WTC11 (cell line): ENCODE measurements around the gene MARVELD1. TPM values are rescaled to one million over a fixed set of nuclear protein-coding genes. Genes with fewer than 3 reads are reported as not detected.

Experiments
- ARID4B ChIP-seq: sonication (generic); formaldehyde crosslinking; IDR thresholded peaks from 2 replicates; pipeline ENCODE4 v1.8.0; 2023; ENCODE audit warnings: missing genetic modification reagents, mild to moderate bottlenecking, borderline replicate concordance
- CREB1 ChIP-seq: sonication (generic); formaldehyde crosslinking; IDR thresholded peaks from 2 replicates; pipeline ENCODE4 v1.8.0; 2023; ENCODE audit warnings: mild to moderate bottlenecking, missing genetic modification reagents
- CTCF ChIP-seq: fragments of 200-600 bp; IDR thresholded peaks from 2 replicates; pipeline ENCODE4 v1.8.0; 2022; ENCODE audit warnings: antibody characterized with exemption
- E2F1 ChIP-seq: sonication (generic); formaldehyde crosslinking; IDR thresholded peaks from 2 replicates; pipeline ENCODE4 v1.8.0; 2022; ENCODE audit warnings: mild to moderate bottlenecking, missing genetic modification reagents
- E2F4 ChIP-seq: sonication (generic); formaldehyde crosslinking; IDR thresholded peaks from 2 replicates; pipeline ENCODE4 v1.8.1; 2022; ENCODE audit warnings: low read depth, mild to moderate bottlenecking, moderate library complexity, missing genetic modification reagents, borderline replicate concordance
- FOXK1 ChIP-seq: sonication (generic); formaldehyde crosslinking; IDR thresholded peaks from 2 replicates; pipeline ENCODE4 v1.8.0; 2022; ENCODE audit warnings: mild to moderate bottlenecking, moderate library complexity, missing genetic modification reagents
- GRHL2 ChIP-seq: fragments of 250-450 bp; sonication (Bioruptor Pico); IDR thresholded peaks from 2 replicates; pipeline ENCODE4 v1.8.0; 2022; ENCODE audit warnings: mild to moderate bottlenecking, moderate library complexity; ENCODE audit not compliant: insufficient replicate concordance, severe bottlenecking
- MYBL2 ChIP-seq: sonication (generic); formaldehyde crosslinking; IDR thresholded peaks from 2 replicates; pipeline ENCODE4 v1.8.1; 2023; ENCODE audit warnings: mild to moderate bottlenecking, moderate library complexity, missing genetic modification reagents
- NFATC4 ChIP-seq: fragments of 250-450 bp; sonication (Bioruptor Pico); IDR thresholded peaks from 2 replicates; pipeline ENCODE4 v1.9.0; 2021; ENCODE audit warnings: mild to moderate bottlenecking
- NR1H2 ChIP-seq: sonication (generic); formaldehyde crosslinking; IDR thresholded peaks from 2 replicates; pipeline ENCODE4 v1.9.0; 2021; ENCODE audit warnings: mild to moderate bottlenecking, moderate library complexity, missing genetic modification reagents
- OVOL2 ChIP-seq: fragments of 250-450 bp; sonication (Bioruptor Pico); IDR thresholded peaks from 2 replicates; pipeline ENCODE4 v1.9.0; 2021; ENCODE audit warnings: mild to moderate bottlenecking, borderline replicate concordance
- PREB ChIP-seq: sonication (generic); formaldehyde crosslinking; IDR thresholded peaks from 2 replicates; pipeline ENCODE4 v1.8.1; 2022; ENCODE audit warnings: mild to moderate bottlenecking, missing genetic modification reagents, moderate library complexity, borderline replicate concordance
- TP53 ChIP-seq: sonication (generic); formaldehyde crosslinking; IDR thresholded peaks from 2 replicates; pipeline ENCODE4 v1.8.1; 2023; ENCODE audit warnings: mild to moderate bottlenecking, missing genetic modification reagents
- ZNF219 ChIP-seq: sonication (generic); formaldehyde crosslinking; IDR thresholded peaks from 2 replicates; pipeline ENCODE4 v1.8.0; 2023; ENCODE audit warnings: missing genetic modification reagents, mild to moderate bottlenecking, borderline replicate concordance
- total RNA-seq: library from RNA; stranded (reverse); gene quantifications from 3 replicates; pipeline ENCODE4 v1.2.3, GENCODE V29; 2021
- TF ChIP-seq, protein P1 (sequence below): sonication (generic); formaldehyde crosslinking; IDR thresholded peaks from 2 replicates; pipeline ENCODE4 v1.8.0; 2023; ENCODE audit warnings: mild to moderate bottlenecking, missing genetic modification reagents
- TF ChIP-seq, protein P2 (sequence below): sonication (generic); formaldehyde crosslinking; IDR thresholded peaks from 2 replicates; pipeline ENCODE4 v1.8.1; 2022; ENCODE audit warnings: missing genetic modification reagents, borderline replicate concordance
- TF ChIP-seq, protein P3 (sequence below): sonication (generic); formaldehyde crosslinking; conservative IDR thresholded peaks from 2 replicates; pipeline ENCODE4 v1.8.1; 2022; ENCODE audit warnings: mild to moderate bottlenecking, missing genetic modification reagents
- TF ChIP-seq, protein P4 (sequence below): sonication (generic); formaldehyde crosslinking; IDR thresholded peaks from 2 replicates; pipeline ENCODE4 v1.8.0; 2022; ENCODE audit warnings: mild to moderate bottlenecking, missing genetic modification reagents
- TF ChIP-seq, protein P5 (sequence below): sonication (generic); formaldehyde crosslinking; IDR thresholded peaks from 2 replicates; pipeline ENCODE4 v1.8.1; 2023; ENCODE audit warnings: mild to moderate bottlenecking, missing genetic modification reagents

MARVELD1 gene
- total RNA-seq, 1 experiment from 2014 or later: 37.7 TPM

GRCh38 chr10:97686962-97687784 is 26.4 kb upstream of the MARVELD1 start, which contains the start of gene AVPI1 (continued):
- TF ChIP-seq E2F4 (CRISPR knock-in tag) (no peak), NFATC4 (CRISPR knock-in tag) (no peak), NR1H2 (CRISPR knock-in tag) (no peak), E2F1 (CRISPR knock-in tag) (0 out of 2 replicates have a peak, but pooled peaks have one; percentile 70), TP53 (CRISPR knock-in tag) (peak; percentile 83; the same call in 1 of the 2 replicates), CTCF (no peak), MYBL2 (CRISPR knock-in tag) (peak; percentile 91), PREB (CRISPR knock-in tag) (no peak), ARID4B (CRISPR knock-in tag) (peak; percentile 91), ZNF219 (CRISPR knock-in tag) (peak; percentile 86; the same call in 1 of the 2 replicates), OVOL2 (CRISPR knock-in tag) (no peak), GRHL2 (CRISPR knock-in tag) (no peak), CREB1 (CRISPR knock-in tag) (peak; percentile 75; the same call in 1 of the 2 replicates), FOXK1 (CRISPR knock-in tag) (peak; percentile 92)
- TF ChIP-seq, protein P1, sequence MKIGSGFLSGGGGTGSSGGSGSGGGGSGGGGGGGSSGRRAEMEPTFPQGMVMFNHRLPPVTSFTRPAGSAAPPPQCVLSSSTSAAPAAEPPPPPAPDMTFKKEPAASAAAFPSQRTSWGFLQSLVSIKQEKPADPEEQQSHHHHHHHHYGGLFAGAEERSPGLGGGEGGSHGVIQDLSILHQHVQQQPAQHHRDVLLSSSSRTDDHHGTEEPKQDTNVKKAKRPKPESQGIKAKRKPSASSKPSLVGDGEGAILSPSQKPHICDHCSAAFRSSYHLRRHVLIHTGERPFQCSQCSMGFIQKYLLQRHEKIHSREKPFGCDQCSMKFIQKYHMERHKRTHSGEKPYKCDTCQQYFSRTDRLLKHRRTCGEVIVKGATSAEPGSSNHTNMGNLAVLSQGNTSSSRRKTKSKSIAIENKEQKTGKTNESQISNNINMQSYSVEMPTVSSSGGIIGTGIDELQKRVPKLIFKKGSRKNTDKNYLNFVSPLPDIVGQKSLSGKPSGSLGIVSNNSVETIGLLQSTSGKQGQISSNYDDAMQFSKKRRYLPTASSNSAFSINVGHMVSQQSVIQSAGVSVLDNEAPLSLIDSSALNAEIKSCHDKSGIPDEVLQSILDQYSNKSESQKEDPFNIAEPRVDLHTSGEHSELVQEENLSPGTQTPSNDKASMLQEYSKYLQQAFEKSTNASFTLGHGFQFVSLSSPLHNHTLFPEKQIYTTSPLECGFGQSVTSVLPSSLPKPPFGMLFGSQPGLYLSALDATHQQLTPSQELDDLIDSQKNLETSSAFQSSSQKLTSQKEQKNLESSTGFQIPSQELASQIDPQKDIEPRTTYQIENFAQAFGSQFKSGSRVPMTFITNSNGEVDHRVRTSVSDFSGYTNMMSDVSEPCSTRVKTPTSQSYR (CRISPR knock-in tag): 0 out of 2 replicates have a peak, but pooled peaks have one; percentile 69
- TF ChIP-seq, protein P2, sequence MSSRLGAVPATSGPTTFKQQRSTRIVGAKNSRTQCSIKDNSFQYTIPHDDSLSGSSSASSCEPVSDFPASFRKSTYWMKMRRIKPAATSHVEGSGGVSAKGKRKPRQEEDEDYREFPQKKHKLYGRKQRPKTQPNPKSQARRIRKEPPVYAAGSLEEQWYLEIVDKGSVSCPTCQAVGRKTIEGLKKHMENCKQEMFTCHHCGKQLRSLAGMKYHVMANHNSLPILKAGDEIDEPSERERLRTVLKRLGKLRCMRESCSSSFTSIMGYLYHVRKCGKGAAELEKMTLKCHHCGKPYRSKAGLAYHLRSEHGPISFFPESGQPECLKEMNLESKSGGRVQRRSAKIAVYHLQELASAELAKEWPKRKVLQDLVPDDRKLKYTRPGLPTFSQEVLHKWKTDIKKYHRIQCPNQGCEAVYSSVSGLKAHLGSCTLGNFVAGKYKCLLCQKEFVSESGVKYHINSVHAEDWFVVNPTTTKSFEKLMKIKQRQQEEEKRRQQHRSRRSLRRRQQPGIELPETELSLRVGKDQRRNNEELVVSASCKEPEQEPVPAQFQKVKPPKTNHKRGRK (CRISPR knock-in tag): no peak
- TF ChIP-seq, protein P3, sequence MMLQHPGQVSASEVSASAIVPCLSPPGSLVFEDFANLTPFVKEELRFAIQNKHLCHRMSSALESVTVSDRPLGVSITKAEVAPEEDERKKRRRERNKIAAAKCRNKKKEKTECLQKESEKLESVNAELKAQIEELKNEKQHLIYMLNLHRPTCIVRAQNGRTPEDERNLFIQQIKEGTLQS (CRISPR knock-in tag): no peak; the same call in 1 of the 2 replicates
- TF ChIP-seq, protein P4, sequence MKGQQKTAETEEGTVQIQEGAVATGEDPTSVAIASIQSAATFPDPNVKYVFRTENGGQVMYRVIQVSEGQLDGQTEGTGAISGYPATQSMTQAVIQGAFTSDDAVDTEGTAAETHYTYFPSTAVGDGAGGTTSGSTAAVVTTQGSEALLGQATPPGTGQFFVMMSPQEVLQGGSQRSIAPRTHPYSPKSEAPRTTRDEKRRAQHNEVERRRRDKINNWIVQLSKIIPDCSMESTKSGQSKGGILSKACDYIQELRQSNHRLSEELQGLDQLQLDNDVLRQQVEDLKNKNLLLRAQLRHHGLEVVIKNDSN (CRISPR knock-in tag): peak; percentile 97
- TF ChIP-seq, protein P5, sequence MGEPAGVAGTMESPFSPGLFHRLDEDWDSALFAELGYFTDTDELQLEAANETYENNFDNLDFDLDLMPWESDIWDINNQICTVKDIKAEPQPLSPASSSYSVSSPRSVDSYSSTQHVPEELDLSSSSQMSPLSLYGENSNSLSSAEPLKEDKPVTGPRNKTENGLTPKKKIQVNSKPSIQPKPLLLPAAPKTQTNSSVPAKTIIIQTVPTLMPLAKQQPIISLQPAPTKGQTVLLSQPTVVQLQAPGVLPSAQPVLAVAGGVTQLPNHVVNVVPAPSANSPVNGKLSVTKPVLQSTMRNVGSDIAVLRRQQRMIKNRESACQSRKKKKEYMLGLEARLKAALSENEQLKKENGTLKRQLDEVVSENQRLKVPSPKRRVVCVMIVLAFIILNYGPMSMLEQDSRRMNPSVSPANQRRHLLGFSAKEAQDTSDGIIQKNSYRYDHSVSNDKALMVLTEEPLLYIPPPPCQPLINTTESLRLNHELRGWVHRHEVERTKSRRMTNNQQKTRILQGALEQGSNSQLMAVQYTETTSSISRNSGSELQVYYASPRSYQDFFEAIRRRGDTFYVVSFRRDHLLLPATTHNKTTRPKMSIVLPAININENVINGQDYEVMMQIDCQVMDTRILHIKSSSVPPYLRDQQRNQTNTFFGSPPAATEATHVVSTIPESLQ (CRISPR knock-in tag): no peak
